Measurements from ENCODE around the gene MYL2. TPM values are rescaled to one million over a fixed set of nuclear protein-coding genes. Genes with fewer than 3 reads are reported as not detected.

MYL2 gene
- total and polyA plus RNA-seq, 9 of the 15 experiments (the other 6 are each of a cell fraction or from before 2014, with no cell fraction given), result not detected

- H3K27ac ChIP-seq (ENCODE audit: extremely low read depth, low read depth, low read length), result no peak overlapping the region
- no peak for ATAC-seq
- H3K27me3 ChIP-seq (ENCODE audit: control insufficient read depth in 2 of 2, insufficient read depth in 2 of 2, low read length in 2 of 2), result peaks cover 0 to 13% of the 10 kb centered on the region in 2 experiments; a peak in 2 of 5 replicates
- ChIA-PET POLR2A (interaction anchor here (1.1 kb wide), 1 partner anchor 13 kb away, joined by 3 read pairs; no protein-coding TSS in a partner anchor), CTCF (ENCODE audit: low intra/inter-chr PET ratio) (no interaction called here)
- no peaks in the 10 kb centered on the region for H3K79me2 ChIP-seq (ENCODE audit: control insufficient read depth, insufficient read depth, low read length)
- TF ChIP-seq SP1 (CRISPR knock-in tag; IDR thresholded peaks at IDR 0.05) (no peak), MYBL2 (IDR thresholded peaks at IDR 0.05; ENCODE audit: low read depth) (no peak), MYBL2 (CRISPR knock-in tag; IDR thresholded peaks at IDR 0.05; ENCODE audit: borderline replicate concordance) (no peak), PYGO2 (tag; IDR thresholded peaks at IDR 0.05) (no peak), RBM14 (IDR thresholded peaks at IDR 0.05; ENCODE audit: borderline replicate concordance, insufficient read depth, low read depth, low read length) (no peak), NONO (IDR thresholded peaks at IDR 0.05; ENCODE audit: low read depth in 2 of 2, low read length in 1 of 2) (no peak), RCOR1 (IDR thresholded peaks at IDR 0.05; ENCODE audit: borderline replicate concordance in 1 of 2, low read depth in 2 of 2, low read length in 2 of 2) (no peak), SMARCA5 (IDR thresholded peaks at IDR 0.05) (no peak), E4F1 (CRISPR knock-in tag; IDR thresholded peaks at IDR 0.05; ENCODE audit: borderline replicate concordance) (no peak), RHOXF2B (CRISPR knock-in tag; conservative IDR thresholded peaks at IDR 0.05) (no peak), ZNF347 (CRISPR knock-in tag; IDR thresholded peaks at IDR 0.05; ENCODE audit: low read depth) (no peak), ZNF655 (CRISPR knock-in tag; IDR thresholded peaks at IDR 0.05) (no peak)
- no peak overlapping the region for H3K4me2 ChIP-seq (ENCODE audit: insufficient read depth, low read length)
- BruUV-seq (replicated peaks), result no TSS peak
- H2AFZ ChIP-seq (ENCODE audit: low read depth, low read length), result no peak overlapping the region
- H3K9ac ChIP-seq (ENCODE audit: insufficient read depth in 1 of 2, low read depth in 2 of 2, low read length in 2 of 2), result no peak overlapping the region
- H3K9me3 ChIP-seq (replicated peaks; ENCODE audit: control insufficient read depth, insufficient read depth, low read depth, low read length), result no peaks in the 10 kb centered on the region
- DNase-seq (ENCODE audit: extremely low read depth in 1 of 4, low spot score in 3 of 4), result no peak
- in situ Hi-C loops (cut with MboI) (no loop called here), intact Hi-C loops (cut with micrococcal nuclease) (no loop called here)
- H3K9me1 ChIP-seq (ENCODE audit: control insufficient read depth, insufficient read depth, low read length), result no peaks in the 10 kb centered on the region
- H4K20me1 ChIP-seq (replicated peaks; ENCODE audit: control insufficient read depth, insufficient read depth, low read length), result no peaks in the 10 kb centered on the region
- no peaks in the 10 kb centered on the region for H3K36me3 ChIP-seq (ENCODE audit: control insufficient read depth, insufficient read depth, low read length)
- peaks cover 0 to 4% of the 10 kb centered on the region in 2 experiments; a peak in 1 of 5 replicates for H3K4me1 ChIP-seq (replicated peaks in 1 of 2; ENCODE audit: control insufficient read depth in 2 of 2, insufficient read depth in 2 of 2, low read length in 2 of 2)
- no peak overlapping the region for H3K4me3 ChIP-seq
- WGBS (ENCODE audit: insufficient coverage, low coverage, missing lambda C conversion rate), result 2% methylated on average over 3 of the region's 3 CpGs
- FAIRE-seq, result no peak
Measured at GRCh38 chr12:110896559-110896958, 23.8 kb downstream of the MYL2 start.
